ENCODE results near the gene TMEM158.

- no peak for TF ChIP-seq CTCF (IDR thresholded peaks at IDR 0.05)
- no peak for TF ChIP-seq POLR2AphosphoS5 (IDR thresholded peaks at IDR 0.05; ENCODE audit: insufficient read depth in 1 of 2, low read depth in 1 of 2)
- TF ChIP-seq POLR2A (IDR thresholded peaks at IDR 0.05) = no peak
Measured at GRCh38 chr3:45261333-45262110, 35.4 kb upstream of the TMEM158 start.

Data from vagina (tissue), 2 donors.